ENCODE measurements around the gene GGACT.

The GGACT gene

DNA sequence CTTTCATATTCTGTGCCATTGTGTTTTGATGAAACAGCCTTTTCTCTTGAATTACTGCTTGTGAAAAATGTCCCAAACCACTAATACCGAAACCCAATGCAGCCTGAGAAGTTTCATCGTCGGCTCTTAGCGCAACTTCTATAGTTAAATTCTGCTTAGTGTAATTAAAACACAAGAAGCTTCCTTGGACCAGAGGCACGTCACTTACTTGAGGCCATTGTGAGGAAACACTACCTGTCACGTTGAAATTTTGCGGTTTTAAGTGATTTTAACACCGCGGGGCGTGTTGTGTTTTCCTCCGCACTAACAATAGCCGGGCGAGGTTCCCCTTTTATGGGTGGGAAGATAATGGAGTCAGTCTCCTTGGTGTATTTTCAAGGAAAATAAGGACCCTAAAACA lies 70.9 kb downstream of the GGACT start:
- H2BK5ac ChIP-seq (ENCODE audit: low read depth, low read length, poor library complexity): no peak overlapping the region
- no peaks in the 10 kb centered on the region for H3K79me1 ChIP-seq (ENCODE audit: low read length)
- no peak overlapping the region for H2AK5ac ChIP-seq (ENCODE audit: low read length)
- no peak overlapping the region for H3K27ac ChIP-seq (ENCODE audit: low read depth, low read length)
- no peak overlapping the region for H3K18ac ChIP-seq (ENCODE audit: low read length)
- H3K36me3 ChIP-seq (ENCODE audit: control insufficient read depth in 1 of 2, insufficient read depth in 2 of 2, low read length in 2 of 2): peaks cover 0 to 2% of the 10 kb centered on the region in 2 experiments
- H3K23ac ChIP-seq (ENCODE audit: low read length): no peak overlapping the region
- H3K14ac ChIP-seq (ENCODE audit: low read length): no peak overlapping the region
- no peak overlapping the region for H4K8ac ChIP-seq (ENCODE audit: low read depth, low read length)
- peaks cover 2% of the 10 kb centered on the region for H3K9me3 ChIP-seq (ENCODE audit: insufficient read depth, low read depth, low read length)
- no peak overlapping the region for H3K4me3 ChIP-seq (ENCODE audit: low read depth, low read length)
- H2BK12ac ChIP-seq (ENCODE audit: low read length): no peak overlapping the region
- DNase-seq: no peak
- no peak overlapping the region for H3K4ac ChIP-seq (ENCODE audit: low read depth, low read length)
- no peak overlapping the region for H3K9ac ChIP-seq (ENCODE audit: low read length)
- H4K91ac ChIP-seq (ENCODE audit: low read depth, low read length): no peak overlapping the region
- H3K79me2 ChIP-seq (ENCODE audit: control insufficient read depth, insufficient read depth, low read length, poor library complexity): no peaks in the 10 kb centered on the region
- H4K12ac ChIP-seq (ENCODE audit: low read depth, low read length): no peak overlapping the region
- peaks cover 0 to 2% of the 10 kb centered on the region in 2 experiments for H3K4me1 ChIP-seq (ENCODE audit: control insufficient read depth in 1 of 2, insufficient read depth in 2 of 2, low read length in 2 of 2)
- no CpG with 5 or more reads among the region's 13 CpGs for WGBS (ENCODE audit: extremely low coverage, insufficient coverage, insufficient read length)
- no peak overlapping the region for H2BK120ac ChIP-seq (ENCODE audit: insufficient read depth, low read length, poor library complexity)
- no peaks in the 10 kb centered on the region for H3K27me3 ChIP-seq (ENCODE audit: insufficient read depth, low read length)
- no peak overlapping the region for H2AFZ ChIP-seq (ENCODE audit: insufficient read depth, low read length, poor library complexity)
- no peak overlapping the region for H3K4me2 ChIP-seq (ENCODE audit: low read length)

GRCh38 chr13:100517135-100517534 lies 71.5 kb downstream of the GGACT start:
- Histone ChIP-seq H3K4me1 (ENCODE audit: control insufficient read depth in 1 of 2, insufficient read depth in 2 of 2, low read length in 2 of 2) (peaks cover 0 to 2% of the 10 kb centered on the region in 2 experiments), H3K79me2 (ENCODE audit: control insufficient read depth, insufficient read depth, low read length, poor library complexity) (no peaks in the 10 kb centered on the region), H3K36me3 (ENCODE audit: control insufficient read depth in 1 of 2, insufficient read depth in 2 of 2, low read length in 2 of 2) (peaks cover 0 to 2% of the 10 kb centered on the region in 2 experiments), H4K12ac (ENCODE audit: low read depth, low read length) (no peak overlapping the region), H4K8ac (ENCODE audit: low read depth, low read length) (no peak overlapping the region), H3K23ac (ENCODE audit: low read length) (no peak overlapping the region), H2AK5ac (ENCODE audit: low read length) (no peak overlapping the region), H3K18ac (ENCODE audit: low read length) (no peak overlapping the region), H3K79me1 (ENCODE audit: low read length) (no peaks in the 10 kb centered on the region), H3K9me3 (ENCODE audit: insufficient read depth, low read depth, low read length) (peaks cover 2% of the 10 kb centered on the region), H3K27me3 (ENCODE audit: insufficient read depth, low read length) (no peaks in the 10 kb centered on the region), H2BK5ac (ENCODE audit: low read depth, low read length, poor library complexity) (no peak overlapping the region), H3K4ac (ENCODE audit: low read depth, low read length) (no peak overlapping the region), H3K4me2 (ENCODE audit: low read length) (no peak overlapping the region), H3K14ac (ENCODE audit: low read length) (no peak overlapping the region), H2BK120ac (ENCODE audit: insufficient read depth, low read length, poor library complexity) (no peak overlapping the region), H3K9ac (ENCODE audit: low read length) (no peak overlapping the region), H3K27ac (ENCODE audit: low read depth, low read length) (no peak overlapping the region), H3K4me3 (ENCODE audit: low read depth, low read length) (no peak overlapping the region), H4K91ac (ENCODE audit: low read depth, low read length) (no peak overlapping the region), H2AFZ (ENCODE audit: insufficient read depth, low read length, poor library complexity) (no peak overlapping the region), H2BK12ac (ENCODE audit: low read length) (no peak overlapping the region)
- no CpG with 5 or more reads among the region's 9 CpGs for WGBS (ENCODE audit: extremely low coverage, insufficient coverage, insufficient read length)
- no peak for DNase-seq

- Histone ChIP-seq H3K27ac (ENCODE audit: low read depth, low read length) (no peak overlapping the region), H4K8ac (ENCODE audit: low read depth, low read length) (no peak overlapping the region), H3K18ac (ENCODE audit: low read length) (no peak overlapping the region), H4K12ac (ENCODE audit: low read depth, low read length) (no peak overlapping the region), H3K9ac (ENCODE audit: low read length) (no peak overlapping the region), H3K4me3 (ENCODE audit: low read depth, low read length) (no peak overlapping the region), H3K79me2 (ENCODE audit: control insufficient read depth, insufficient read depth, low read length, poor library complexity) (no peaks in the 10 kb centered on the region), H2AK5ac (ENCODE audit: low read length) (no peak overlapping the region), H3K4ac (ENCODE audit: low read depth, low read length) (no peak overlapping the region), H3K4me1 (ENCODE audit: control insufficient read depth in 1 of 2, insufficient read depth in 2 of 2, low read length in 2 of 2) (no peaks in the 10 kb centered on the region), H3K9me3 (ENCODE audit: insufficient read depth, low read depth, low read length) (peaks cover 2% of the 10 kb centered on the region), H3K4me2 (ENCODE audit: low read length) (no peak overlapping the region), H2AFZ (ENCODE audit: insufficient read depth, low read length, poor library complexity) (no peak overlapping the region), H2BK5ac (ENCODE audit: low read depth, low read length, poor library complexity) (no peak overlapping the region), H3K27me3 (ENCODE audit: insufficient read depth, low read length) (no peaks in the 10 kb centered on the region), H3K79me1 (ENCODE audit: low read length) (no peaks in the 10 kb centered on the region), H3K36me3 (ENCODE audit: control insufficient read depth in 1 of 2, insufficient read depth in 2 of 2, low read length in 2 of 2) (peaks cover 0 to 2% of the 10 kb centered on the region in 2 experiments), H3K14ac (ENCODE audit: low read length) (no peak overlapping the region), H2BK12ac (ENCODE audit: low read length) (no peak overlapping the region), H3K23ac (ENCODE audit: low read length) (no peak overlapping the region), H2BK120ac (ENCODE audit: insufficient read depth, low read length, poor library complexity) (no peak overlapping the region), H4K91ac (ENCODE audit: low read depth, low read length) (no peak overlapping the region)
- no peak for DNase-seq
- no CpG with 5 or more reads among the region's 20 CpGs for WGBS (ENCODE audit: extremely low coverage, insufficient coverage, insufficient read length)
Measured at GRCh38 chr13:100515410-100515800, 73.2 kb downstream of the GGACT start.

DNA sequence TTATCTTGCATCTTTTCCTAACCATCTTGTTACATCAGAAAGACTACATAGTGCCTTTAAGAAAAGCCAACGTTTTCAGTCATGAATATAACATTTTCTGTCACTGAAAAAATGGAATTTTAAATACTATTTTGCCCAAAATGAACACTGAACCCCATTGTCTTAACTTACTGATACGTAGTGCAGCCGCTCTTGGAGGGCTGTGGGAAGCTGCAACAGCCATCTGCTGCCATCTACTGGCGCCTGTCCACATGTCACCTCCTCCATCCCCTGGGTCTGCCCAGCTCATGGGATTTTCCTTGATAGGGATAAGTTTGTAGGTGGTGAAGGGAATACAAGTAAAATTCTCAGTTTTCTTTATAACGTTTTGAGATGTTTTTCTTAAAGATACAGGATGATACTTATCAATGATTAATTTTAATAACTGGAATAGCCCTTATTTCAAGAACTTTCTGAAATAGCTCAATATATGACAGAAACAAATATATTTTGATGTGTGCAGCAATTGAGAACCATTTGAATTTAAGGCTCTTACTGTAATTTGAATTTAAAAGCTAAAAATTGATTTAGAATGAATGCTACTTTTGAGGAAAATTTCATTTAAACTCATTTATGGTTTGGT lies 73.7 kb downstream of the GGACT start:
- Histone ChIP-seq H3K14ac (ENCODE audit: low read length) (no peak overlapping the region), H3K9ac (ENCODE audit: low read length) (no peak overlapping the region), H3K27ac (ENCODE audit: low read depth, low read length) (no peak overlapping the region), H4K91ac (ENCODE audit: low read depth, low read length) (no peak overlapping the region), H4K12ac (ENCODE audit: low read depth, low read length) (no peak overlapping the region), H3K4me2 (ENCODE audit: low read length) (no peak overlapping the region), H2BK120ac (ENCODE audit: insufficient read depth, low read length, poor library complexity) (no peak overlapping the region), H3K23ac (ENCODE audit: low read length) (no peak overlapping the region), H2BK12ac (ENCODE audit: low read length) (no peak overlapping the region), H3K9me3 (ENCODE audit: insufficient read depth, low read depth, low read length) (peaks cover 2% of the 10 kb centered on the region), H3K4me1 (ENCODE audit: control insufficient read depth in 1 of 2, insufficient read depth in 2 of 2, low read length in 2 of 2) (no peaks in the 10 kb centered on the region), H3K79me2 (ENCODE audit: control insufficient read depth, insufficient read depth, low read length, poor library complexity) (no peaks in the 10 kb centered on the region), H2AK5ac (ENCODE audit: low read length) (no peak overlapping the region), H2AFZ (ENCODE audit: insufficient read depth, low read length, poor library complexity) (no peak overlapping the region), H3K18ac (ENCODE audit: low read length) (no peak overlapping the region), H3K79me1 (ENCODE audit: low read length) (no peaks in the 10 kb centered on the region), H4K8ac (ENCODE audit: low read depth, low read length) (no peak overlapping the region), H3K4ac (ENCODE audit: low read depth, low read length) (no peak overlapping the region), H2BK5ac (ENCODE audit: low read depth, low read length, poor library complexity) (no peak overlapping the region), H3K4me3 (ENCODE audit: low read depth, low read length) (no peak overlapping the region), H3K27me3 (ENCODE audit: insufficient read depth, low read length) (no peaks in the 10 kb centered on the region), H3K36me3 (ENCODE audit: control insufficient read depth in 1 of 2, insufficient read depth in 2 of 2, low read length in 2 of 2) (peaks cover 0 to 2% of the 10 kb centered on the region in 2 experiments)
- WGBS (ENCODE audit: extremely low coverage, insufficient coverage, insufficient read length): no CpG with 5 or more reads among the region's 5 CpGs
- peak; percentile 59 to 80 for DNase-seq

Measured in trophoblast cell (in vitro differentiated cells and primary cell).